CD4-positive, alpha-beta memory T cell (primary cell): ENCODE measurements around the gene PRPF40B. TPM values are rescaled to one million over a fixed set of nuclear protein-coding genes. Genes with fewer than 3 reads are reported as not detected.

Experiments
- CTCF ChIA-PET: fragments of 350-600 bp; sonication (Branson Sonifier 250); formaldehyde crosslinking; loops from one replicate; lab custom pipeline; 2021; ENCODE audit warnings: inconsistent platforms; ENCODE audit not compliant: partially characterized antibody; lab: Charles Lee
- POLR2A ChIA-PET: fragments of 350-600 bp; sonication (Branson Sonifier 250); formaldehyde crosslinking; loops from one replicate; lab custom pipeline; 2021; ENCODE audit not compliant: partially characterized antibody; lab: Charles Lee
- DNase-seq, 5 donors: peaks; one replicate each; pipeline versions ENCODE4 v3.0.0 to v3.0.0-alpha.2; 2020 to 2022; ENCODE audit warnings: mixed read lengths in 1 of 5
- H3K27ac ChIP-seq: one replicate; pipeline ENCODE4 v1.7.0; 2013; ENCODE audit warnings: low read depth, low read length
- H3K27me3 ChIP-seq: 2 replicates; pipeline ENCODE4 v1.7.0; 2013; ENCODE audit warnings: mild to moderate bottlenecking, low read length, moderate library complexity; ENCODE audit not compliant: insufficient read depth
- H3K36me3 ChIP-seq: 2 replicates; pipeline ENCODE4 v1.7.0; 2013; ENCODE audit warnings: mild to moderate bottlenecking, low read length, moderate library complexity; ENCODE audit not compliant: insufficient read depth
- H3K4me1 ChIP-seq: 2 replicates; pipeline ENCODE4 v1.7.0; 2013; ENCODE audit warnings: mild to moderate bottlenecking, low read length, moderate library complexity; ENCODE audit not compliant: insufficient read depth
- H3K4me3 ChIP-seq, 2 donors: one replicate each; pipeline ENCODE4 v1.7.0; 2013; ENCODE audit warnings: low read length in 2 of 2, mild to moderate bottlenecking in 1 of 2
- H3K9me3 ChIP-seq, 2 donors: one replicate each; pipeline ENCODE4 v1.7.0; 2013; ENCODE audit warnings: low read length in 2 of 2, control low read depth in 1 of 2; ENCODE audit not compliant: control insufficient read depth in 1 of 2
- H3K27ac Mint-ChIP-seq, 7 donors: one replicate each; pipeline ENCODE4 v1.8.0; 2020 to 2021; ENCODE audit warnings: mixed read lengths in 7 of 7, mild to moderate bottlenecking in 6 of 7, inconsistent platforms in 3 of 7, moderate library complexity in 3 of 7
- H3K27me3 Mint-ChIP-seq, 2 donors: one replicate each; pipeline ENCODE4 v1.8.0; 2020 to 2021; ENCODE audit warnings: mixed read lengths in 2 of 2
- H3K36me3 Mint-ChIP-seq, 2 donors: one replicate each; pipeline ENCODE4 v1.8.0; 2020 to 2021; ENCODE audit warnings: mixed read lengths in 2 of 2, inconsistent platforms in 1 of 2, mild to moderate bottlenecking in 1 of 2
- H3K4me1 Mint-ChIP-seq, 4 donors: one replicate each; pipeline ENCODE4 v1.8.0; 2020 to 2021; ENCODE audit warnings: mixed read lengths in 4 of 4, mild to moderate bottlenecking in 1 of 4
- H3K4me3 Mint-ChIP-seq, 8 donors: one replicate each; pipeline ENCODE4 v1.8.0; 2020 to 2021; ENCODE audit warnings: mixed read lengths in 8 of 8, mild to moderate bottlenecking in 7 of 8, moderate library complexity in 6 of 8, inconsistent platforms in 3 of 8
- H3K9me3 Mint-ChIP-seq, 8 donors: one replicate each; pipeline ENCODE4 v1.8.0; 2020 to 2021; ENCODE audit warnings: mixed read lengths in 8 of 8, mild to moderate bottlenecking in 5 of 8, inconsistent platforms in 3 of 8, moderate library complexity in 1 of 8
- intact Hi-C: fragments of 100-400 bp; cut with micrococcal nuclease; formaldehyde crosslinking; loops from one replicate; pipeline ENCODE4 v1.15.1; 2023
- polyA plus RNA-seq, 2 donors: library from polyadenylated mRNA; unstranded; fragments of 300-500 nt; fragmentation: Illumina TruSeq; gene quantifications; one replicate each; pipeline ENCODE4 v1.2.3, GENCODE V29; 2021
- total RNA-seq, 2 experiments: library from RNA; stranded (reverse); gene quantifications; one replicate each; pipeline ENCODE4 v1.2.3, GENCODE V29; 2021

Gene PRPF40B
- 10 to 100 TPM; 15.1 to 15.9 TPM for total RNA-seq
- polyA plus RNA-seq: 1 to 10 TPM in 1 of 2 donors, under 1 TPM in 1; 0.73 to 4.7 TPM

- Mint-ChIP-seq H3K4me1 (peaks cover 15 to 42% (median 21%) of the 10 kb centered on the region in 4 donors), H3K27me3 (no peaks in the 10 kb centered on the region), H3K4me3 (peak within 1 kb of the TSS; percentile 87 to 93 (median 90)), H3K27ac (peak within 1 kb of the TSS; percentile 93 to 98 (median 94)), H3K9me3 (no peaks in the 10 kb centered on the region), H3K36me3 (no peaks in the 10 kb centered on the region)
- intact Hi-C loops: loop anchor here (1.0 to 2.0 kb wide), 5 partner anchors 55 to 257 kb away; partner anchors contain the start of genes KCNH3, MCRS1, SPATS2 and TMBIM6
- H3K4me3 ChIP-seq: peak within 1 kb of the TSS; percentile 73 to 94
- H3K27ac ChIP-seq: peak within 1 kb of the TSS; percentile 65
- H3K9me3 ChIP-seq: no peaks in the 10 kb centered on the region
- peak; percentile 88 to 90 (median 89) for DNase-seq
- ChIA-PET POLR2A (interaction anchor here (0.6 to 5.1 kb wide), 24 partner anchors 8 to 300 kb away, joined by 3 to 34 read pairs (median 6); partner anchors contain the start of genes FMNL3, KCNH3, MCRS1 and NCKAP5L), CTCF (interaction anchor here (0.6 to 4.8 kb wide), 17 partner anchors 9 to 264 kb away, joined by 3 to 32 read pairs (median 5); partner anchors contain the start of genes FAM186B and TMBIM6)
- no peaks in the 10 kb centered on the region for H3K27me3 ChIP-seq
- peaks cover 22% of the 10 kb centered on the region for H3K4me1 ChIP-seq
- no peaks in the 10 kb centered on the region for H3K36me3 ChIP-seq
Measured at GRCh38 chr12:49623142-49623904, at the start of gene PRPF40B. TSS of gene PRPF40B (plus strand) at chr12:49623561. CDS start at chr12:49623591, 30 bp downstream.

- Mint-ChIP-seq H3K36me3 (peaks cover 14 to 21% of the 10 kb centered on the region in 2 donors), H3K4me1 (peaks cover 0 to 7% (median 5%) of the 10 kb centered on the region in 4 donors), H3K27me3 (no peaks in the 10 kb centered on the region), H3K27ac (no peak overlapping the region), H3K4me3 (no peak overlapping the region), H3K9me3 (no peaks in the 10 kb centered on the region)
- Histone ChIP-seq H3K4me1 (no peaks in the 10 kb centered on the region), H3K27ac (no peak overlapping the region), H3K4me3 (no peak overlapping the region), H3K9me3 (no peaks in the 10 kb centered on the region), H3K36me3 (no peaks in the 10 kb centered on the region), H3K27me3 (no peaks in the 10 kb centered on the region)
- DNase-seq: no peak
- intact Hi-C loops: no loop called here
- ChIA-PET CTCF (interaction anchor here (0.9 to 7.0 kb wide), 4 partner anchors 11 to 220 kb away, joined by 3 to 64 read pairs (median 6); no protein-coding TSS in a partner anchor), POLR2A (interaction anchor here (1.5 kb wide), 1 partner anchor 10 kb away, joined by 3 read pairs; the partner anchor contains the start of gene MCRS1)
Measured at GRCh38 chr12:49577589-49578315, 45.6 kb upstream of the PRPF40B start.

DNA sequence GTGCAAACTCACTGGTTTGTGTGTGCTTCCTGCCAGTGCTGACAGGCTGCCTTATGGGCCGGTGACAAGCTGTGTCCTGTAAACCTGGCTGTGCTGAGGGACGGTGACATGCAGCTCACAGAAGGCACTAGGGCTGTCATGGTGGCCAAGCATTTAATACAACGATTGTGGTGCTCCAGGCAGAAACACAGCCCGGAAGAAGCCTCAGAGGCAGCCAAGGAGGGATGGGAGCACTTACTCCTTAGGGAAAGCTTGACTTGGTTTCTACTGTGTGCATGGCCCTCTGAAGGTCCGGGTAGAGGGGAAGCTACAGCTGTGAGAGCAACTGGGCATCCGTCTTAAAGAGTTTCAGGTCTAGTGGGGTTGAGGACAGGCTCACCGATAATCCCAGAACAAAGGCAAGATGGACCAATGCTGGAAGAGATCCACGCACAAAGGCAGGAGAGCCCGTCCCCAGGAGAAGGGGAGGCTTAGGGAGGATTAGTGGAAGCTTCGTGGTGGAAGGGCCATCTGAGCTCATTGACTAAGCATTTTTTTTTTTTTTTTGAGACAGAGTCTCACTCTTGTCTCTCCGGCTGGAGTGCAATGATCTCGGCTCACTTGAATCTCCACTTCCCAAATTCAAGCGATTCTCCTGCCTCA is 44.8 kb upstream of the PRPF40B start:
- peaks cover 0 to 7% (median 5%) of the 10 kb centered on the region in 4 donors for H3K4me1 Mint-ChIP-seq
- no peaks in the 10 kb centered on the region for H3K27me3 ChIP-seq
- H3K27me3 Mint-ChIP-seq: no peaks in the 10 kb centered on the region

DNA sequence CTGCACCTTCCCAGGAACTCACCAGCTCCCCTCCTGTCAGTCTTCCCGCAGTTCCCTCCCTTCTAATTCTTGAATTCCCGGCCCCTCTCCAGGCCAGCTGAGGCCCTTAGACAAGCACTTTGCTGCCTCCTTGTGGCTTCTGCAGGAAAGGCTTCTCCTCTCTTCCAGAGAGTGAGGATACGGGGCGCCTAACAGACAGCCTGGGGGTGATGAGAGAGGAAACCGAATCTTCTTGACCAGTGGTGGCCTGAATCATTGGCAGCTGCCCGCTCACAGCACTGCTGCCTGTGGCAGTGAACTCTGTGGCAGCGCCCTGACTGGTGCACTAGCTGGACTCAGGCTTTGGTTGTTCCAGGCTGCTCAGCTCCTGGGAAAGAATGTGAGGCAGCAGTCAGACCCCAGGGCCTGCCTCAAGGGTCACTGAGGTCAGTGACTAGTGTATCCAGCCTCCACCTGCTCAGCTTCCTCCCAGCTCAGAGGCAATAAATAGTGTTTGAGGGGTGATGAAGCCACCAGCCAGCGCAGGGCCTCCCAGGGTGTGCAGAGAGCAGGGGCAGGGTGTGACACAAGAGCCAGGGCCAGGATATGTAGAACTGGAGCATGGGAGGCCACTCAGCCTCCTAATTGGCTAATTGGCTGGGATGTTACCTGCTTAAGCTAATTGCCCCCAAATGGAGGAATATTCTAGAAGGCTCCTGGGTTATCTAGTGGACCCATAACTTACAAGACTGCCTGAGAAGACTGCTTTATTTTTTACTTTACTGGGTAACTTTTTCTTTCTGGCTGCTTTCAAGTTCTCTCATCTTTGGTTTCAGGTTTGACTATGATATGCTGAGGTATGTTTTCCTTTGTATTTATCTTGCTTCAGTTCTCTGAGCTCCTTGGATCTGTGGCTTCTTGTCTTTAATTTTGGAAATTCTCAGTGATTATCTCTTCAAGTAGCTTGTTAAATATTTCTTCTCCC is 42.5 kb upstream of the PRPF40B start:
- H3K36me3 Mint-ChIP-seq: peaks cover 16 to 24% of the 10 kb centered on the region in 2 donors
- CTCF ChIA-PET: interaction anchor here (0.6 to 7.0 kb wide), 17 partner anchors 10 to 1757 kb away, joined by 3 to 64 read pairs (median 5); partner anchors contain the start of gene PRPF40B
- intact Hi-C loops: loop anchor here (1.0 kb wide), 2 partner anchors 28 to 223 kb away; no protein-coding TSS in a partner anchor
- Histone ChIP-seq H3K27ac (no peak overlapping the region), H3K4me3 (no peak overlapping the region), H3K36me3 (no peaks in the 10 kb centered on the region), H3K27me3 (no peaks in the 10 kb centered on the region), H3K4me1 (no peaks in the 10 kb centered on the region), H3K9me3 (no peaks in the 10 kb centered on the region)
- no peak overlapping the region for H3K4me3 Mint-ChIP-seq
- POLR2A ChIA-PET: interaction anchor here (1.0 kb wide), 2 partner anchors 41 to 223 kb away, joined by 3 read pairs; no protein-coding TSS in a partner anchor
- no peaks in the 10 kb centered on the region for H3K9me3 Mint-ChIP-seq
- peaks cover 0 to 7% (median 5%) of the 10 kb centered on the region in 4 donors for H3K4me1 Mint-ChIP-seq
- H3K27ac Mint-ChIP-seq: peak overlapping the region in 3 of 7 donors; percentile 3 to 61 (median 4)
- peak in 4 of 5 donors; percentile 32 to 57 (median 48) for DNase-seq
- no peaks in the 10 kb centered on the region for H3K27me3 Mint-ChIP-seq

More for the DNA sequence above, 44.8 kb upstream of the PRPF40B start:
- Mint-ChIP-seq H3K9me3 (no peaks in the 10 kb centered on the region), H3K4me3 (no peak overlapping the region), H3K36me3 (peaks cover 17 to 22% of the 10 kb centered on the region in 2 donors), H3K27ac (no peak overlapping the region)
- Histone ChIP-seq H3K36me3 (no peaks in the 10 kb centered on the region), H3K4me1 (no peaks in the 10 kb centered on the region), H3K9me3 (no peaks in the 10 kb centered on the region), H3K27ac (no peak overlapping the region), H3K4me3 (no peak overlapping the region)
- DNase-seq: no peak
- ChIA-PET CTCF (interaction anchor here (1.0 to 7.0 kb wide), 5 partner anchors 8 to 220 kb away, joined by 3 to 64 read pairs (median 6); no protein-coding TSS in a partner anchor), POLR2A (interaction anchor here (1.5 kb wide), 1 partner anchor 11 kb away, joined by 3 read pairs; the partner anchor contains the start of gene MCRS1)
- intact Hi-C loops: no loop called here

DNA sequence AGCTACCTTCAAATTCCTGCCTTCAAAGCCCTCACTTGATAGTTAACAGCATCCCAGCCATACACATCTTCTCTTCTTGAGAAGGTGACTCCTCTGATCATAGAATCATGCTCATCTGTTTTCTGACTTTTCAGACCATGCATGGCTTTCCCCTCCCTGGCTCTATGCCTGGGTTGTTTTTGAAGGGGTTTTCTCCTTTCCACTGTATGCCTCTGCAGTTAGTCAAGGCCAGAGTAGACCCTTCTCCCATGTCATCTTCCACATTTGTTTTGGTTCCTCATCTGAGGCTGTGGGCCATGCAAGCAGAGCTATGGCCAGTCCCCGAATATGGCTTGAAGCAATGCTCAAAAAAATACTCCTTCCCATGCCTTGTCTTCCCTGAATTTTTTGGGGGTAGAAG is 41.2 kb upstream of the PRPF40B start:
- peaks cover 0 to 6% (median 4%) of the 10 kb centered on the region in 4 donors for H3K4me1 Mint-ChIP-seq
- peaks cover 15 to 31% of the 10 kb centered on the region in 2 donors for H3K36me3 Mint-ChIP-seq
- no peak for DNase-seq
- no peaks in the 10 kb centered on the region for H3K9me3 ChIP-seq
- POLR2A ChIA-PET: interaction anchor here (0.6 kb wide), 1 partner anchor 13 kb away, joined by 3 read pairs; no protein-coding TSS in a partner anchor
- no peak overlapping the region for H3K27ac ChIP-seq
- no peaks in the 10 kb centered on the region for H3K36me3 ChIP-seq
- no peaks in the 10 kb centered on the region for H3K27me3 Mint-ChIP-seq
- no peaks in the 10 kb centered on the region for H3K9me3 Mint-ChIP-seq
- H3K4me3 ChIP-seq: no peak overlapping the region
- intact Hi-C loops: no loop called here
- H3K27me3 ChIP-seq: no peaks in the 10 kb centered on the region
- no peak overlapping the region for H3K4me3 Mint-ChIP-seq
- peak overlapping the region in 2 of 7 donors; percentile 40 to 67 for H3K27ac Mint-ChIP-seq
- CTCF ChIA-PET: interaction anchor here (0.9 to 7.0 kb wide), 9 partner anchors 20 to 224 kb away, joined by 3 to 64 read pairs (median 5); partner anchors contain the start of gene PRPF40B
- no peaks in the 10 kb centered on the region for H3K4me1 ChIP-seq
